ENCODE data around the gene CLEC11A.

CLEC11A gene

DNA sequence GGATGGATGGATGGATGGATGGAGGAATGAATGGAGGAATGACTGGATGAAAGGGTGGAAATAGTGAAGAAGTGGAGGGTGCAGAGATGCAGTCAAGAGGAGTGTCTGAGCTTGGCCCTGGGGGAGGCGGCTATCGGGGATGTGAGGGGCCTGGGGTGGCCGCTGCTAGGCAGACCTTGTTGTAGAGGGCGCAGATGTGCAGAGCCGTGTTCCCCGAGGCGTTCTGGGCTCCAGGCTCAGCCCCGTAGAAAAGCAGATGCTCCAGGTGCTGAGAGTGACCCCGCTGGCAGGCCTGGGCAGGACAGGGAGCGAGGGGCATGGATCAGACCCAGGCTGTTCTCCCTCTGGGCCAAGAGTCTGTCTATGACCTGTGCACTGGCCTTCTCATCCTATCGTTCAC lies 12.0 kb upstream of the CLEC11A start:
- DNase-seq (ENCODE audit: extremely low spot score), result no peak
- POLR2A ChIA-PET, result interaction anchor here (0.6 kb wide), 1 partner anchor 378 kb away, joined by 3 read pairs; no protein-coding TSS in a partner anchor
- CTCF ChIA-PET, result interaction anchor here (1.0 kb wide), 1 partner anchor 12 kb away, joined by 3 read pairs; no protein-coding TSS in a partner anchor
- no peak for TF ChIP-seq LEF1 (IDR thresholded peaks at IDR 0.05; ENCODE audit: borderline replicate concordance)
- TF ChIP-seq BHLHE40 (IDR thresholded peaks at IDR 0.05; ENCODE audit: borderline replicate concordance), result no peak
- TF ChIP-seq NFRKB (IDR thresholded peaks at IDR 0.05), result no peak
- TF ChIP-seq SP1 (IDR thresholded peaks at IDR 0.05), result no peak
- no peak for TF ChIP-seq HDGF (IDR thresholded peaks at IDR 0.05; ENCODE audit: borderline replicate concordance)
- TF ChIP-seq, protein P1, sequence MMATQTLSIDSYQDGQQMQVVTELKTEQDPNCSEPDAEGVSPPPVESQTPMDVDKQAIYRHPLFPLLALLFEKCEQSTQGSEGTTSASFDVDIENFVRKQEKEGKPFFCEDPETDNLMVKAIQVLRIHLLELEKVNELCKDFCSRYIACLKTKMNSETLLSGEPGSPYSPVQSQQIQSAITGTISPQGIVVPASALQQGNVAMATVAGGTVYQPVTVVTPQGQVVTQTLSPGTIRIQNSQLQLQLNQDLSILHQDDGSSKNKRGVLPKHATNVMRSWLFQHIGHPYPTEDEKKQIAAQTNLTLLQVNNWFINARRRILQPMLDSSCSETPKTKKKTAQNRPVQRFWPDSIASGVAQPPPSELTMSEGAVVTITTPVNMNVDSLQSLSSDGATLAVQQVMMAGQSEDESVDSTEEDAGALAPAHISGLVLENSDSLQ (IDR thresholded peaks at IDR 0.05), result no peak
- TF ChIP-seq FOXK2 (IDR thresholded peaks at IDR 0.05), result no peak
- TF ChIP-seq ARNT (IDR thresholded peaks at IDR 0.05), result no peak
- TF ChIP-seq ZNF384 (IDR thresholded peaks at IDR 0.05), result no peak
- TF ChIP-seq L3MBTL2 (conservative IDR thresholded peaks at IDR 0.05), result no peak
- no peak for TF ChIP-seq SUZ12 (IDR thresholded peaks at IDR 0.05)

- ChIA-PET POLR2A (interaction anchor here (2.0 kb wide), 1 partner anchor 13 kb away, joined by 6 read pairs; no protein-coding TSS in a partner anchor), CTCF (no interaction called here)
- TF ChIP-seq FOXM1 (IDR thresholded peaks at IDR 0.05; ENCODE audit: borderline replicate concordance) (no peak), TARDBP (IDR thresholded peaks at IDR 0.05) (no peak), FOXK2 (IDR thresholded peaks at IDR 0.05) (no peak), ELF4 (IDR thresholded peaks at IDR 0.05) (no peak), ZNF384 (IDR thresholded peaks at IDR 0.05) (no peak), ARNT (IDR thresholded peaks at IDR 0.05) (no peak), BHLHE40 (IDR thresholded peaks at IDR 0.05; ENCODE audit: borderline replicate concordance) (no peak)
- TF ChIP-seq, protein P1 (IDR thresholded peaks at IDR 0.05), result no peak
- DNase-seq (ENCODE audit: extremely low spot score), result no peak
Observed at GRCh38 chr19:50711805-50712204, 11.4 kb upstream of the CLEC11A start.

DNA sequence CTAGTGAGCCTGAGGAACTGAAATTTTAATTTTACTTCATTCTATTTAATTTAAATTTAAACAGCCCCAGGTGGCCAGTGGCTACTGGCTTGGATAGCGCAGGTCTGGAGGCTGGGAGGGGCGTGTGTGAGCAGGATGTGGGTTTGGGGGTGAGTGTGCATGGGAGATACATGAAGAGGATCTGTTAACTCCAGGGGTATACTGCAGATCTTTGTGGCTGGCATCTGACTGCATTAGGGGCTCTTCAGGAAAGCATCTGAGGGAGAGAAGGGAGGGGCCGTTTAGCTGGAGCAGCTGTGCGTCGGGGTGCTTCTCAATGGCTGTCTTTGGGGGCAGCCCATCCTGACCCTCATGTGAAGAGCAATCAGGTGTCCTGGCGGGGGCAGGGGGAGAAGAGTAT lies 10.3 kb upstream of the CLEC11A start:
- CTCF ChIA-PET, result interaction anchor here (0.9 kb wide), 1 partner anchor 12 kb away, joined by 4 read pairs; no protein-coding TSS in a partner anchor
- DNase-seq (ENCODE audit: extremely low spot score), result no peak
- POLR2A ChIA-PET, result interaction anchor here (2.0 kb wide), 1 partner anchor 12 kb away, joined by 6 read pairs; no protein-coding TSS in a partner anchor
- TF ChIP-seq FOXM1 (IDR thresholded peaks at IDR 0.05; ENCODE audit: borderline replicate concordance), result no peak
- TF ChIP-seq BHLHE40 (IDR thresholded peaks at IDR 0.05; ENCODE audit: borderline replicate concordance), result no peak
- no peak for TF ChIP-seq HDGF (IDR thresholded peaks at IDR 0.05; ENCODE audit: borderline replicate concordance)
- TF ChIP-seq SP1 (IDR thresholded peaks at IDR 0.05), result no peak
- TF ChIP-seq TARDBP (IDR thresholded peaks at IDR 0.05), result no peak
- no peak for TF ChIP-seq FOXA1 (IDR thresholded peaks at IDR 0.05)
- no peak for TF ChIP-seq SUZ12 (IDR thresholded peaks at IDR 0.05)
- TF ChIP-seq, protein P1 (IDR thresholded peaks at IDR 0.05), result no peak

DNA sequence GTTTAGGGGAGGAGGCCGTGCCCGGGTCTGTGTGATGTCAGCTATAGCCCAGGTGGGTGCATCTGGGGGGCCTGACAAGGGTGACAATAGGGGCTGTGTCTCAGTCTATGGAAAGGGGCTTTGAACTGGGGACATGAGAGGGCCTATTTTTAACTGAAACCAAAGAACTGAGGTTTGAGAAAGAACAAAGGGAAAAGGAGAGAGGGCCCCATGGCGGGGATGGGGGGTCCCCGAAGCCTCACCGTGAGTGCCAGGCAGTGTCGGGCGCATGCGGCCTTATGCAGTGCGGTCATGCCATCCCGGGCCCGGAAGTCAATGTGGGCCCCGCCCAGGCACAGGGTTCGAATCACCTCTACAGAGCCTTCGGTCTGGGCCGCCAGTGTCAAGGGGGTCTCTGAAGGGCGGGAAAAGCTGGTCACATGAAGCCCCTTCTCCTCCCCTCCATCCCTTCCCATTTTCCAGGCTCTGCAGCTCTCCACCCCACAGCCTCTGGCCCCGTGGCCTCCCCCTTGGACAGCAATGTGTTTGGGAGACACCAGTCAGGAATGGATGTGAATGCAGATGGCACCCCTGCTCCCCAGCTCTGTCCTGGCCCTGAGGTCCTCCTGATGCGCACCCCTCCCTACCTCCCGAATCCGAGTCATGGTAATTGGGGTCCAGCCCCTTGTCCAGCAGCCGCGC lies 9.5 kb upstream of the CLEC11A start:
- TF ChIP-seq TARDBP (IDR thresholded peaks at IDR 0.05) (no peak), LEF1 (IDR thresholded peaks at IDR 0.05; ENCODE audit: borderline replicate concordance) (no peak), ARNT (IDR thresholded peaks at IDR 0.05) (no peak), ELF4 (IDR thresholded peaks at IDR 0.05) (no peak), FOXK2 (IDR thresholded peaks at IDR 0.05) (no peak), SUZ12 (IDR thresholded peaks at IDR 0.05) (no peak), FOXA1 (IDR thresholded peaks at IDR 0.05) (no peak), NFRKB (IDR thresholded peaks at IDR 0.05) (no peak), FOXM1 (IDR thresholded peaks at IDR 0.05; ENCODE audit: borderline replicate concordance) (no peak), CTBP1 (IDR thresholded peaks at IDR 0.05; ENCODE audit: borderline replicate concordance) (no peak), SP1 (IDR thresholded peaks at IDR 0.05) (no peak), ZNF384 (IDR thresholded peaks at IDR 0.05) (no peak), BHLHE40 (IDR thresholded peaks at IDR 0.05; ENCODE audit: borderline replicate concordance) (no peak), HDGF (IDR thresholded peaks at IDR 0.05; ENCODE audit: borderline replicate concordance) (no peak), L3MBTL2 (conservative IDR thresholded peaks at IDR 0.05) (no peak)
- TF ChIP-seq, protein P1 (IDR thresholded peaks at IDR 0.05), result no peak
- ChIA-PET CTCF (interaction anchor here (0.9 kb wide), 1 partner anchor 11 kb away, joined by 4 read pairs; no protein-coding TSS in a partner anchor), POLR2A (interaction anchor here (0.7 to 2.0 kb wide), 4 partner anchors 9 to 66 kb away, joined by 3 to 6 read pairs (median 4); partner anchors contain the start of gene CLEC11A)
- no peak for DNase-seq (ENCODE audit: extremely low spot score)

- ChIA-PET POLR2A (interaction anchor here (1.2 kb wide), 1 partner anchor 9 kb away, joined by 4 read pairs; no protein-coding TSS in a partner anchor), CTCF (no interaction called here)
- TF ChIP-seq, protein P1 (IDR thresholded peaks at IDR 0.05), result no peak
- TF ChIP-seq NFRKB (IDR thresholded peaks at IDR 0.05) (no peak), SUZ12 (IDR thresholded peaks at IDR 0.05) (no peak), ARNT (IDR thresholded peaks at IDR 0.05) (no peak), FOXA1 (IDR thresholded peaks at IDR 0.05) (no peak)
- no peak for DNase-seq (ENCODE audit: extremely low spot score)
Observed at GRCh38 chr19:50716178-50717025, 6.8 kb upstream of the CLEC11A start.

Data from HEK293T (cell line).